Measurements from ENCODE around the gene CPEB3.
"Not testable (repeated sequence)": the region's sequence is repeated elsewhere in the genome, so short reads cannot be mapped to it uniquely, and the experiment has no call there.

CPEB3 gene

GRCh38 chr10:92290837-92291615, at the start of gene CPEB3, which contains the start of gene MARCHF5:
Gene CPEB3, minus strand, starts transcription at chr10:92291078. Its CDS starts 50,728 bp downstream, at chr10:92240350.
Gene MARCHF5, plus strand, starts transcription at chr10:92291167. Its CDS starts 328 bp downstream, at chr10:92291495.
- DNase-seq (ENCODE audit: low read depth in 2 of 2) = peak; percentile 89

DNA sequence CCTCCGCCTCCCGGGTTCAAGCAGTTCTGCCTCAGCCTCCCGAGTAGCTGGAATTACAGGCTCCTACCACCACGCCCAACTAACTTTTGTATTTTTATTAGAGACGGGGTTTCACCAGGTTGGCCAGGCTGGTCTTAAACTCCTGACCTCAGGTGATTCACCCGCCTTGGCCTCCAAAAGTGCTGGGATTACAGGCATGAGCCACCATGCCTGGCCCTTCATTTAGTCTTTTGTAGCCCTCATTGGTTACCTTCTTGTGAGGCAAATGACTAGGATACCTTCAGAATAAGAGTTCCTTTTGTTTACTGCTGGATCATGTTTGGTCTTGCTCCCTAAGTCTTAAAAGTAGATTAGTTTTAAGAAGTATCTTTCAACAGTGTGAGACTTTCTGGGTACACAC, 39.0 kb upstream of the CPEB3 start:
- DNase-seq (ENCODE audit: low read depth in 2 of 2) = not testable (repeated sequence)

DNA sequence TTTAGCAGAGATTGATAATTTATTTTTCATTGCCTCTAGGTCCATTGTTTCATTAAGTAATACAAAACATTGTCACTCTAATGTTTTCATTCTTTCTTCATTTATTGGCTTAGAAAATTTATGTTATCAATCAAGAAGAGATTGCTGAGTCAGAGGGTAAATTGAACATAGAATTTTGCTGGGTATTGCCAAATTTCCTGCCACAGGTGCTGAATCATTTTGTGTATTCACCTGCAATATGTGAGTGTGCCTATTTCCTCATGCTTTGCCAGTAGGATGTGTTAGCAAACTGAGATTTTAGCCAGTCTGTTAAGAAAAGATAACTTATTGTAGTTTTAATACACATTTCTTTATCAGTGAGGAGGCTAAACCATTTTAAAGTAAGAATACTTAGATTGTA, 38.1 kb upstream of the CPEB3 start:
- no peak for DNase-seq (ENCODE audit: low read depth in 2 of 2)

- no peak for DNase-seq (ENCODE audit: low read depth in 2 of 2)
Measured at GRCh38 chr10:92327445-92328433, 36.9 kb upstream of the CPEB3 start.

DNA sequence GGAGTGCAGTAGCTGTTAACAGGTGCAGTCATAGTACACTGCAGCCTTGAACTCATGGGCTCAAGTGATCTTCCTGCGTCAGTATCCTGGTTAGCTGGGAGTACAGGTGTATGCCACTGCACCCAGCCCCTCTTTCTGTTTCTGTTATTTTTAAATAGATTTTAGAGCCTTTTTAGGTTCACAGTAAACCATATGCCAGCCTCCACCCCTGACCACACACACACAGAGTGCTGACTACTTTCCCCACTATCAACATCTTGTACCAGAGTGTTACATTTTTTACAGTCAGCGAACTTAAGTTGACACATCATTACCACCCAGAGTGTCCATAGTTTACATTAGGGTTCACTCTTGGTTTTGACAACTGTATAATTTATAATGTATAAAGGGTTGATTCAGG, 32.2 kb upstream of the CPEB3 start:
- no peak for DNase-seq (ENCODE audit: low read depth in 2 of 2)

- no peak for DNase-seq (ENCODE audit: low read depth in 2 of 2)
Measured at GRCh38 chr10:92316610-92317009, 25.7 kb upstream of the CPEB3 start.

DNA sequence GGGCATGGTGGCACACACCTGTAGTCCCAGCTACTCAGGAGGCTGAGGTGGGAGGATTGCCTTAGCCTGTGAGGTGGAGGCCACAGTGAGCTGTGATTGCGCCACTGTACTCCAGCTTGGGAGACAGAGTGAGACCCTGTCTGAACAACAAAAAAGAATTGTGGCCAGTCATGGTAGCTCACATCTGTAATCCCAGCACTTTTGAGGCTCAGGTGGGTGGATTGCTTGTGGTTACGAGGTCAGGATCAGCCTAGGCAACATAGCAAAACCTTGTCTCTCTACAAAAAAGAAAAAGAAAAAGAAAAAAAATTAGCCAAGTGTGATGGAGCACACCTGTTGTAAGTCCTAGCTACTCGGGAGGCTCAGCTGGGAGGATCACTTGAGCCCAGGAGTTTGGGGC, 22.9 kb upstream of the CPEB3 start:
- DNase-seq (ENCODE audit: low read depth in 2 of 2) = no peak

- DNase-seq (ENCODE audit: low read depth in 2 of 2) = no peak
Measured at GRCh38 chr10:92309272-92309671, 18.4 kb upstream of the CPEB3 start.

DNA sequence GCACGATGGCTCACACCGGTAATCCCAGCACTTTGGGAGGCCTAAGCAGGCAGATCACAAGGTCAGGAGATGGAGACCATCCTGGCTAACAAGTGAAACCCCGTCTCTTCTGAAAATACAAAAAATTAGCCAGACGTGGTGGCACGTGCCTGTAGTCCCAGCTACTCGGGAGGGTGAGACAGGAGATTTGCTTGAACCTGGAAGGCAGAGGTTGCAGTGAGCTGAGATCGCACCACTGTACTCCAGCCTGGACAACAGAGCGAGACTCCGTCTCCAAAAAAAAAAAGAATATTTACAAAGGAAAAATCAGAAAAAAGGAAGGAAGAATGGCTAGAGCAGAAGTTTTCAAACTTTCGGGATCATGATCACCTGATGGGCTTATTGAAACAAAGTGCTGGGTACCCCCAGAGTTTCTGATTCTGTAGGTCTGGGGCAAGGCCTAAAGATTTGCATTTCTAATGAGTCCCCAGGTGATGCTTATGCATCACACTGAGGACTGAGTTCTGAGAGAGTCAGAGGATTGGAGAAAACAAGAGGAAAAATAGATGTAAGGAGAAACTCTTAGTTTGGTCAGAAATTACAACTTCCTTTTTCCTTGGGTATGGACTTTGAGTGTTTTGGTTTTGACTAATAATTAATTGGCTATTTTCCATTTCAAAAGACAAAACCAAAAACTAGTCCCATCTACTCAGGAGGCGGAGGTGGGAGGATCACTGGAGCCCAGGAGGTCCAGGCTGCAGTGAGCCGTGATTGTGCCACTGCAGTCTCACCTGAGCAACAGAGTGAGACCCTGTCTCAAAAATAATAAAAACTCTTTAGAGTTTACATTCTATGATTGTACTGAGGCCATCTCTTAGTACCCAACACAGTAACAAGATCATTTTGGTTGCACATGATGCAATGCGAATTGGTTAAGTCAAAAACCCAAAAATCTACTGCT, 14.5 kb upstream of the CPEB3 start:
- no peak for DNase-seq (ENCODE audit: low read depth in 2 of 2)

DNA sequence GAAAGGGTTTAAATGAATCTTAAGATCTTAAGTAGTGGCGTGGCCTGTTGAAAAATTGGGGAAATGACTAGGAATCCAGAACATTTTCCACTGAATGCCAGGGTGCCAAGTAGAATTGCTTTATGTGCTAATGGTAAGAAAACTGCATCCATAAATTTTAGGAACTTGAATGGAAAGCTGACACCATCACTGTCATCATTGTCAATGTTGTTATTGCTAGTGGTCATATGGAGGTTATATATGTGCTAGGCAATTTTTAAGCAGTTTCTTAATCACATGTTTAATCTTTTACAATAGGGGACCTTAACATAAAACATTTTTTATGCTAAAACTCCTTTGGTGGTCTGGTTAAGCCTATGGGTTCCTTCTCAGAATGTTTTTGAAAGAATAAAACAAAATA, 13.2 kb upstream of the CPEB3 start:
- no peak for DNase-seq (ENCODE audit: low read depth in 2 of 2)

DNA sequence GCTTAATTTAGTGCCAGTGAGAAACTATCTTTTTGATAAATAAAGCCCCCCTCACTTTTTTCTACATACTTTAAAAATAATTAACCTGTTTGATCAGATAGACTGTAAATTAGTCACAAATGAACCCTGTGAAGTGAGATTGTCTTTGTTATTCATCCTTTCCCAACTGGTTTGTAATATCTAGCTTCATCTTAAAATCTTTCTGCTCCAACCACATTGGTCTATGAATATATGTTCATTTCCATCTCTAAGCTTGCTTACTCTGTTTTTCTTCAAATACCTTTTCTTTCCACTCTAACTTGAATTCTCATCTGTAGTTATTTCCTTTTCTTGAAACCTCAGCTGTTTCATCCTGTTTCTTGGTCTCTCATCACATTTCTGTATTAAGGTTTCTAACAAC, 12.2 kb upstream of the CPEB3 start:
- no peak for DNase-seq (ENCODE audit: low read depth in 2 of 2)

GRCh38 chr10:92298487-92298886, 7.6 kb upstream of the CPEB3 start:
- DNase-seq (ENCODE audit: low read depth in 2 of 2) = no peak

GRCh38 chr10:92291921-92292845, 1.3 kb upstream of the CPEB3 start:
- peak; percentile 18 to 20 for DNase-seq (ENCODE audit: low read depth in 2 of 2)

DNA sequence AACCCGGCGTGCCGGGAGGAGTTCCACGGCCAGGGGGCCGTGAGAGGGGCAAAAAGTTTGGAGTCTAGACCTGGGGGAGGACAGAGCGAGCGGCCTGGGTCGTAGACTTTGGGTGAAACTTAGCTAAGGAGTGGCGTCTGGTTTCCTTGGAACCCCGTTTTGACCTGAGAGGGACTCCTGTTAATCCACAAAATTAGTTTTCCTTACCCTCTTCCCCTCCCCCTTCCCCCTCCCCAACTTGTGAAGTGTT, 663 bp upstream of the CPEB3 start:
- DNase-seq (ENCODE audit: low read depth in 2 of 2) = no peak

DNA sequence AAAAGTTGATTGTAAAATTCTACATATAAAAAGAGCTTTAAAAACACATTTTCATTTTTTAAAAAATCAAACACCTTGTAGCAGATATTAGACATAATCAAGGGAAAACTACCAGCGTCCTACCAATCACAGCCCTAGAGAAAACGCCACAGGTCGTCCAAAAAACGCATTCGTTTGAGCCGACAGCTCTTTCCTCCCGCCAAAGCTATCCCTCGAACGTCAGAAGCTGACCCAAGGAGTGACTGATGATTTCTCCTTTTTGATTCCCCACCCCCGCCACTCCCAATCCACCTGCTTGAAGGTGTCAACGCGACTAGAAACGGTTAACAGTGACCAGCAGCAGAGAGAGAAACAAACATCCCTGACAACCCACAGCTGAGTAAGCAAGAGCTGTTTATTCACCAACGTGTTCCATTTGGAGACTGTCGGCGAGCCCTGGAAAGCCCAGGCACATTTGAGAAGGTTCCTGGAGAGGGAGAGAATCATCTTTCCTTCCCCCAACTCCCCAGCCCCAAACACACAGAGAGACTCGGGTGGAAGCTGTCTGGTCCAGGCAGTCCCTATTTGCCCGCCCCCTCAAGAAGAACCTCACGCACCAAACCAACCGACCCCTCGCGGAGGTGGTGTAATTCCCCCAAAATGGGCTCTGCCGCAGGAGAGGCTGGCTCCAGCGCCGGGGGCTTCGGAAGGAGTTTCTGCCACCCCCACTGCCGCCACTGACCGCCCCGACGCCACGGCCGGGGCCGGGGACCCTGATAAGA, 622 bp downstream of the CPEB3 start:
- no peak for DNase-seq (ENCODE audit: low read depth in 2 of 2)

DNA sequence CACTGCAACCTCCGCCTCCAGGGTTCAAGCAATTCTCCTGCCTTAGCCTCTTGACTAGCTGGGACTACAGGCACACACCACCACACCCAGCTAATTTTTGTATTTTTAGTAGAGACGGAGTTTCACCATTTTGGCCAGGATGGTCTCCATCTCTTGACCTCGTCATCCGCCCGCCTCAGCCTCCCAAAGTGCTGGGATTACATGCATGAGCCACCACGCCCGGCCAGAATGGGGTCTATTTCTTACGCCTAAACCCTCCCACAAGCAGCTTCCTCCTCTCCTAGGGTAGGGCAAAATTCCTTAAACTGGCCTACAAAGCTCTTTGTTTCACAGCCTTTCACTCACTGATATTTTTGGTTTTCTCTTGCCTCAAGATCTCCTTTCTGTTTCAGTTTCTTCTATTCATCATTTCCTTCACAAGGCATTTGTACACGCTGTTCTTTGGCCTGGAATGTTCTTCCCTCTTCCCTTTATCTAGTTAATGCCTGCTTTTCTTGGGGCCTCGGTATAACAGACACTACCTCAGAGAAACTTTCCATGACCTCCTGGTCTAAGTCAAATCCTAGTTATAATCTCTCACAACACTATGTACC, 6.7 kb downstream of the CPEB3 start:
- no peak for DNase-seq (ENCODE audit: low read depth in 2 of 2)

GRCh38 chr10:92278996-92279696, 11.7 kb downstream of the CPEB3 start:
- no peak for DNase-seq (ENCODE audit: low read depth in 2 of 2)

DNA sequence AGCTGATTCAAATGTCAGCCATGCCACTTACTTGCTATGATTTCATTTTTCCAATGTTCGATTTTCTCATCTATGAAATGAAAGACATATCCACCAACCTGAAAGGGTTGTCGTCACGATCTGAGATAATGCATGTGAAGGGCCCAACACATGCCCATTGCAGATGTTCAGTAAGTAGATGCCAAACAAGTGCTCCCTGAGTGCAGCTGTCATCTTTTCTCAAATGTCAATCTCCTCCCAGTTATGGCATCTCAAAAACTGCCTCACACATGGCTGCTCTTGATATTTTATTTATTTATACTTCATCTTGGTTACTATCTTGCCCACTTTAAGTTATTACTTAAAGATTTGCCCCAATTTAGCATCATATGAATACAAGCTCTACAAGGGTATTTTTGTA, 16.8 kb downstream of the CPEB3 start:
- DNase-seq (ENCODE audit: low read depth in 2 of 2) = no peak

GRCh38 chr10:92268748-92269147, 22.1 kb downstream of the CPEB3 start:
- no peak for DNase-seq (ENCODE audit: low read depth in 2 of 2)

All from fibroblast of skin of left quadriceps (primary cell).